ENCODE results near the gene PRKG1.
"Not testable (repeated sequence)": the region's sequence is repeated elsewhere in the genome, so short reads cannot be mapped to it uniquely, and the experiment has no call there.

PRKG1 gene

GRCh38 chr10:51530541-51530940 is 456.3 kb downstream of the PRKG1 start:
- DNase-seq, result no peak

- no peak for DNase-seq
These were observed 457.8 kb downstream of the PRKG1 start for GRCh38 chr10:51532044-51532443.

- DNase-seq, result no peak
These were observed 468.6 kb downstream of the PRKG1 start for GRCh38 chr10:51542853-51543252.

GRCh38 chr10:51544933-51545332 is 470.6 kb downstream of the PRKG1 start:
- DNase-seq, result no peak

DNA sequence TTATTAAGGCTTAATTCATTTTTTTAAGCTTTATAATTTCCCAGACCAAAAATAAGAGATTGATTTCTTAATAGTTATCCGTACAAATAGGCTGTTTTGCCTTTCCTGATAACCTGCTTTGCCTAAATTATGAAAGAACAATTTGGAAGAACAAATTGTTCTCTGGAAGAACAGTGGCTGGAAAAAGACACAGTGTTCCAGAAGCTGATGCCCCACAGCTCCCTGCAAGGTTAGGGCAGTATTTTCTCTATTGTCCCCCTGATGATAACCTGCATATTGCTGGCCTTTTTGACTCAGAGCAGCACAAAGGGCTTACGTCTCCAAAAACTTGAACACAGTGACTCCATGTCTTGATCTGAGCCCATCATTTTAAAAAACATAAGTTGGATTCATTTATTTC is 473.7 kb downstream of the PRKG1 start:
- no peak for DNase-seq

- DNase-seq, result no peak
These were observed 478.6 kb downstream of the PRKG1 start for GRCh38 chr10:51552879-51553278.

GRCh38 chr10:51564896-51565510 is 490.7 kb downstream of the PRKG1 start:
- no peak for DNase-seq

GRCh38 chr10:51567271-51567670 is 493.0 kb downstream of the PRKG1 start:
- no peak for DNase-seq

- no peak for DNase-seq
These were observed 495.2 kb downstream of the PRKG1 start for GRCh38 chr10:51569467-51569866.

GRCh38 chr10:51574248-51575048 is 500.2 kb downstream of the PRKG1 start:
- DNase-seq, result no peak

DNA sequence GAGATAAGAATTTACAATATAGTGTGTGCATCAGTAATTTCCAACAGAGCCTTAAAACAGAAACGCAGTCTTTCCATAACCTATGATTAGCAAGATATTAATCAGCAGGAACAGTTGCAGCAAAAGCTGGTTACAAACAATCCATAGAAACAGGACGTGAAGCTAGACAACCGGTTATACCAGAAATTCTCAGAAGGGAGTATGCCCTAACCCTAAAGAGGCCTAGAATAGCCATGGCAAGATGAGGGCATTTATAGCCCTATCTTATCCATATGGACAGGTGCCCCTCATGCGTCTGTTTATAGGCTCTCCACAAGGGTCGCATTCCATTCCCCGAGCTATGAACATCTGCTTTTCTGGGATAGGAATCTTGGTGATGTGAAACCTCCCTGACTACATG is 506.9 kb downstream of the PRKG1 start:
- DNase-seq, result not testable (repeated sequence)

DNA sequence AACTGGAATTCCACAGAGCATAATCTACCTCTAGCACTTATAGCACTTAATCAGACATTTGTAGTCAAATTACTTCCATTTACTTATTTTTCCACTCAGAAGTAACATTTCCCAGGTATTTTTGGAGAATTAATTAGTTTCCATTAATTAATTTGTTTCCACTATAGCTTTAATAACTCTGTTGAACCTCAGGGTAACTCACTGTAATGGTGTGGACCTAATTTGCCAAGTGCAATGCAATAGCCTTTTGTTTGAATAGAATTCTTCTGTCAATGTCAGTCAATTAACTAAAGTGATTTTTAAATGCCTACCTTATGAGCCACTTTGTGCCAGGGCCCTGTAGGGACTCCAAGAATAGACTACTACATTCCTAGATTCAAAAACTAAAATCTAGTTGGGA is 509.7 kb downstream of the PRKG1 start:
- no peak for DNase-seq

DNA sequence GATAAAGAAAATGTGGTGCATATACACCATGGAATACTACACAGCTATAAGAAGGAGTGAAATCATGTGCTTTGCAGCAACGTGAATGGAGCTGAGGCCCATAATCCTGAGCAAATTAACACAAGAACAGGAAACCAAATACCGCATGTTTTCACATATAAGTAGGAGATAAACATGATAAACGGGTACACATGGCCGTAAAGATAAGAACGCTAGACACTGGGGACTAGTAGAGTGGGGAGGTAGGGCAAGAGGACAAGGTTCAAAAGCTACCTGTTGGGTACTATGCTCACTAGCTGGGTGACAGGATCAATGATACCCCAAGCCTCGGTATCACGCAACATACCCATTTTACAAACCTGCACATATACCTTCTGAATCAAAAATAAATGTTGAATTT is 511.5 kb downstream of the PRKG1 start:
- peak; percentile 14 for DNase-seq

- no peak for DNase-seq
These were observed 514.7 kb downstream of the PRKG1 start for GRCh38 chr10:51588984-51589383.

DNA sequence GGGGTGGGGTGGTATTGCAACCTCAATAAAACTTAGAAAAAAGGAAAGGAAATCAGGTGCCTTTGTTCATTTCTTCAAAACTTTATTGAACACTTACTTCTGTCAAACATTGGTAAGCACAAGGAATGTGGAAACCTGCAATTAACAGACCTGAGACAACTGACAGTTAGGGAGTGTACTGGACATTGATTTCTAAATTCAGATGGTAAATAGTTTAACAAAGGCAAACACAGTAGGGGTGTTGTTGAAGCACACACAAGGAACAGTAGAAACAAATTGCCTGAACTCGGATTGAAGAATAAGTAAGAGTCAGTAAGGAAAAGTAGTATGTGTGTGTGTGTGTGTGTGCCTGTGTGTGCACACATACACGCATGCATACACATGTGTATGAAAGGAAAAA is 516.5 kb downstream of the PRKG1 start:
- DNase-seq, result no peak

- no peak for DNase-seq
These were observed 522.4 kb downstream of the PRKG1 start for GRCh38 chr10:51596695-51597094.

- no peak for DNase-seq
These were observed 525.4 kb downstream of the PRKG1 start for GRCh38 chr10:51599647-51600046.

DNA sequence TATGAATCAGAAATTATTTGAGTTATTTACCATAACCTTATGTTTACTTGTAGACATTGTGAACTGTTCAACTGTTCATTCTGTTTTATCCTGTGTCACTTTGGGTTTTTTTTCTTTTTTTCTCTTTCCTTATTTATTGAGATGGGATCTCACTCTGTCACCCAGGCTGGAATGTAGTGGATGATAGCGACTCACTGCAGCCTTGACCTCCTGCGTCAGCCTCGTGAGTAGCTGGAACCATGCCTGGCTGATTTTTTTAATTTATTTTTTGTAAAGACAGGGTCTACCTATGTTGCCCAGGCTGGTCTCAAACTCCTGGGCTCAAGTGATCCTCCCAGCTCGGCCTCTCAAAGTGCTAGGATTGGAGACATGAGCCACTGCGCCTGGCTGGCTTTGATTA is 528.0 kb downstream of the PRKG1 start:
- DNase-seq, result no peak

DNA sequence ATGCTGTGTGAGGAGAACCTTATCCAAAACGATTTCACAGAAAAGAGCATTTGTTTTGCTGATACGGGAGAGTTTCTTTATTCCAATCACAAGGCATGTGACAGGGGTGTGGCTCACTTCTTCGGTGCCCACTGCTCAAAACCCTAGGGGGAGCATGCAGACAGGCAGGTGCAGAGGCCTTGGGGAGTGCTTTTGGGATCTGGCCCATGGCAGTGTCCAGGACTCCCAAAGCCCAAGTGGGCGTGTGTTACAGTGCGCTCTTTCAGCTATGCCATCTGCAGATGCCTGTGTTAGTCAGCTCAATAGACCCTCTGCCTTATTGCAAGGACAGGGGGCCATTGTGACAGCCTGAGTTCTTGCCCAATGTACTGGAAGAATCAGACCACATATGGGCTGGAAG is 530.3 kb downstream of the PRKG1 start:
- no peak for DNase-seq

- no peak for DNase-seq
These were observed 532.7 kb downstream of the PRKG1 start for GRCh38 chr10:51606825-51607462.

DNA sequence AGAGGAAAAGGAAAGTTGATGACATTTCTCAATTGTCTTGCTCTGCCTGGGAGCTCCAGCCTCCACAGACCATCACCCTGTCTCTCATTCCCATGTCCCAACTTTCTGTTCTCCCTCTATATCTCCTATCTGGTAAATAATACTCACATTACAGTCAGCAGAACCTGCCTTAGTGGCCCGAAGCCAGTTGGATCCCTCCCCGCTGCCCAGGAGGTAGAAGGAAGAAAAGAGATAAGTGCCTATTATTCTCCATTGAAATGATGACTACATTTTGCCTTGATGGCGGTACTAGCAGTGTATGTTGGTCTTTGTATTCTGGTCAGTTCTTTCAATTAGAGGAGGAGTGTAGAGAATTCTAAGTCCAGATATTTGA is 533.2 kb downstream of the PRKG1 start:
- no peak for DNase-seq

- no peak for DNase-seq
These were observed 533.9 kb downstream of the PRKG1 start for GRCh38 chr10:51608211-51608610.

DNA sequence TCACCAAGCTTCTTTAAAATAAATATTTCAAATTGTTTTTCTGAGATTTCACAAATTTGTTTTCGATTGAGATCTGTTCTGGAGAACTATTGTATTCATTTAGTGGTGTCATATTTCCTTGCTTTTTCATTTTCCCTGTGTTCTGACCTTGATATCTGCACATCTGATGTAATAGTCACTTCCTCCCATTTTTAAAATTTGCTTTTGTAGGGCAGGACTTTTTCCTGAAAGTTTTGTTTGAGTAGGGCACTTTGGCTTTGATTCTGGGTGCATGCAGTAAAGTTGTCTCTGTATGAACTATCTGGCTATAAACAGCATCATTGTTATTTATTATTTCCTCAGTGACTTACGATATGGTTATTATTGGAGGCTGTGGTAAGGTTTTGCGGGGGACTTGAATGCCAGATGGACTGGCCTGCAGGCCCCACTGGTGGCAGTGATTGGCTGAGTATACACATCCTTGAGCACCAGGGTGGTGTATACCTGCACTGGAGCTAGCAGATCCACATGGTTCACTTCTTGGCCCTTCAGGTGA is 541.5 kb downstream of the PRKG1 start:
- DNase-seq, result no peak

All from hematopoietic multipotent progenitor cell treated with erythropoietin and hydrocortisone succinate and interleukin-3 and kit ligand, for 4 days (in vitro differentiated cells).